H1 (cell line): Measurements from ENCODE around the gene SIPA1L2. TPM values are rescaled to one million over a fixed set of nuclear protein-coding genes. Genes with fewer than 3 reads are reported as not detected.

Experiments used
- JUND ChIP-seq: IDR thresholded peaks from 2 replicates; pipeline ENCODE4 v1.6.1; 2011; ENCODE audit warnings: mild to moderate bottlenecking, improper control_type of control experiment, low read length
- POU5F1 ChIP-seq: IDR thresholded peaks from 2 replicates; pipeline ENCODE4 v1.6.1; 2011; ENCODE audit warnings: low read depth, mild to moderate bottlenecking, low read length, moderate library complexity
- RFX5 ChIP-seq: IDR thresholded peaks from 2 replicates; pipeline ENCODE4 v1.6.1; 2011; ENCODE audit warnings: low read depth, low read length, improper control_type of control experiment, borderline replicate concordance
- RNF2 ChIP-seq: fragments of 200-900, 300-1000 bp; sonication (generic); IDR thresholded peaks from 2 replicates; pipeline ENCODE4 v1.7.1; 2016; ENCODE audit warnings: borderline replicate concordance, low read depth, mild to moderate bottlenecking, antibody characterized with exemption, low read length; ENCODE audit not compliant: poor library complexity, severe bottlenecking; ENCODE audit errors: missing control alignments
- polyA plus RNA-seq, 7 experiments: library from polyadenylated mRNA; depleted of rRNA in 3 of 7; stranded (reverse) in 5 of 7; unstranded in 2 of 7; fragments of >200 nt in 5 of 7; fragments of 200-250 nt in 2 of 7; gene quantifications; 1 replicate in 5 of 7; 2 replicates in 1 of 7; 4 replicates in 1 of 7; pipeline versions ENCODE4 v1.2.1 to v1.2.3, GENCODE V29; 2011 to 2013; ENCODE audit warnings: missing spikeins in 2 of 7, mixed read lengths in 2 of 7
- total RNA-seq: library from RNA; stranded (reverse); fragmentation: NEBNext Ultra II Directional; extraction: Animal tissue kit (Norgen Biotek cat#: 25700); gene quantifications from 2 replicates; pipeline ENCODE4 v1.2.1, GENCODE V29; 2021
- TF ChIP-seq, protein P1 (sequence below): fragments of 300-600 bp; sonication (generic); IDR thresholded peaks from 2 replicates; pipeline ENCODE4 v1.7.1; 2012; ENCODE audit warnings: low read length, moderate library complexity, mild to moderate bottlenecking, inconsistent platforms; ENCODE audit not compliant: insufficient replicate concordance
- TF ChIP-seq, protein P2 (sequence below): IDR thresholded peaks from 2 replicates; pipeline ENCODE4 v1.6.1; 2012; ENCODE audit warnings: low read length, inconsistent platforms

Gene SIPA1L2
- total and polyA plus RNA-seq, 2 of the 8 experiments (the other 6 are each of a cell fraction or from before 2014, with no cell fraction given): 7.7 to 13.2 TPM

DNA sequence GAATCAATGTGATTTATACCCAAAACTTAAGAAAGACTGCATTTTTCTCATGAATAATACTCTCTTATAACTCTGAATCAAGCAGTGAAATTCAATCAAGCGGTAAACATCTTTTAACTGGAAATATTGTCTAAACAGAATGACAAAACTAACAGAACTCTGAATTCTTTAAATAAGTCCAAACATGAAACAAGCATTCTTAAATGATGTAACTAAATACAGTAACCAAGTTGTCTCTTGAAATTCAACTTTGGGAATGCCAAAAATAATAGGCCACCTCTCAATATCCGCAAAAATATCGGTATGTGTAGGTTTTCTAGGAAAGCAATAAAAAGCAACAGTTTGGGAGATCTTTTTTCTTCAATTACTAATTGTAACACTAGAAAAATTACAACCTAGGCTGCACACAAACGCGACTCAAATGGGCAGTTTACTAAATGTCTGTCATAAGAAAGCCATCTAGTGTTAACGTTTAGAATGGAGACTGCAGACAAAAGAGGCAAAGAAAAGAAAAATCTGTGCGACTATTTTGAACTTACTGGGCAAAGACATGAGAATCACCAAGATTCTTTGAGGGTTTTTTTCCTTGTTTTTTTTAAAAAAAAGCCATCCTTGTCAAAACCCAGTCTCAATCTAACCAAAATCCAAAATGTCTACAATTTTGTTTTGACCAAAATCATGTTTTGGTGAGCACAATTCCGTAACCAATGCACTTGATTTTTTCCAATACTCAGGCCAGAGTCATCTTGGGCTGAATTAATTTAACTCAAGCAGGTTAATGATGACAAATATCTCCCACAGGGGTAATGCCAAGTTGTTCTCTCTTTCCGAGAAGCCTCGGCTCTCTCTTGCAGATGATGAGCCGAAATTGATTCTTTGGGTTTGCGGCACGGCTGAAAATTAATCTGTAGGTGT is 1.3 kb downstream of the SIPA1L2 start (continued):
- TF ChIP-seq, protein P1, sequence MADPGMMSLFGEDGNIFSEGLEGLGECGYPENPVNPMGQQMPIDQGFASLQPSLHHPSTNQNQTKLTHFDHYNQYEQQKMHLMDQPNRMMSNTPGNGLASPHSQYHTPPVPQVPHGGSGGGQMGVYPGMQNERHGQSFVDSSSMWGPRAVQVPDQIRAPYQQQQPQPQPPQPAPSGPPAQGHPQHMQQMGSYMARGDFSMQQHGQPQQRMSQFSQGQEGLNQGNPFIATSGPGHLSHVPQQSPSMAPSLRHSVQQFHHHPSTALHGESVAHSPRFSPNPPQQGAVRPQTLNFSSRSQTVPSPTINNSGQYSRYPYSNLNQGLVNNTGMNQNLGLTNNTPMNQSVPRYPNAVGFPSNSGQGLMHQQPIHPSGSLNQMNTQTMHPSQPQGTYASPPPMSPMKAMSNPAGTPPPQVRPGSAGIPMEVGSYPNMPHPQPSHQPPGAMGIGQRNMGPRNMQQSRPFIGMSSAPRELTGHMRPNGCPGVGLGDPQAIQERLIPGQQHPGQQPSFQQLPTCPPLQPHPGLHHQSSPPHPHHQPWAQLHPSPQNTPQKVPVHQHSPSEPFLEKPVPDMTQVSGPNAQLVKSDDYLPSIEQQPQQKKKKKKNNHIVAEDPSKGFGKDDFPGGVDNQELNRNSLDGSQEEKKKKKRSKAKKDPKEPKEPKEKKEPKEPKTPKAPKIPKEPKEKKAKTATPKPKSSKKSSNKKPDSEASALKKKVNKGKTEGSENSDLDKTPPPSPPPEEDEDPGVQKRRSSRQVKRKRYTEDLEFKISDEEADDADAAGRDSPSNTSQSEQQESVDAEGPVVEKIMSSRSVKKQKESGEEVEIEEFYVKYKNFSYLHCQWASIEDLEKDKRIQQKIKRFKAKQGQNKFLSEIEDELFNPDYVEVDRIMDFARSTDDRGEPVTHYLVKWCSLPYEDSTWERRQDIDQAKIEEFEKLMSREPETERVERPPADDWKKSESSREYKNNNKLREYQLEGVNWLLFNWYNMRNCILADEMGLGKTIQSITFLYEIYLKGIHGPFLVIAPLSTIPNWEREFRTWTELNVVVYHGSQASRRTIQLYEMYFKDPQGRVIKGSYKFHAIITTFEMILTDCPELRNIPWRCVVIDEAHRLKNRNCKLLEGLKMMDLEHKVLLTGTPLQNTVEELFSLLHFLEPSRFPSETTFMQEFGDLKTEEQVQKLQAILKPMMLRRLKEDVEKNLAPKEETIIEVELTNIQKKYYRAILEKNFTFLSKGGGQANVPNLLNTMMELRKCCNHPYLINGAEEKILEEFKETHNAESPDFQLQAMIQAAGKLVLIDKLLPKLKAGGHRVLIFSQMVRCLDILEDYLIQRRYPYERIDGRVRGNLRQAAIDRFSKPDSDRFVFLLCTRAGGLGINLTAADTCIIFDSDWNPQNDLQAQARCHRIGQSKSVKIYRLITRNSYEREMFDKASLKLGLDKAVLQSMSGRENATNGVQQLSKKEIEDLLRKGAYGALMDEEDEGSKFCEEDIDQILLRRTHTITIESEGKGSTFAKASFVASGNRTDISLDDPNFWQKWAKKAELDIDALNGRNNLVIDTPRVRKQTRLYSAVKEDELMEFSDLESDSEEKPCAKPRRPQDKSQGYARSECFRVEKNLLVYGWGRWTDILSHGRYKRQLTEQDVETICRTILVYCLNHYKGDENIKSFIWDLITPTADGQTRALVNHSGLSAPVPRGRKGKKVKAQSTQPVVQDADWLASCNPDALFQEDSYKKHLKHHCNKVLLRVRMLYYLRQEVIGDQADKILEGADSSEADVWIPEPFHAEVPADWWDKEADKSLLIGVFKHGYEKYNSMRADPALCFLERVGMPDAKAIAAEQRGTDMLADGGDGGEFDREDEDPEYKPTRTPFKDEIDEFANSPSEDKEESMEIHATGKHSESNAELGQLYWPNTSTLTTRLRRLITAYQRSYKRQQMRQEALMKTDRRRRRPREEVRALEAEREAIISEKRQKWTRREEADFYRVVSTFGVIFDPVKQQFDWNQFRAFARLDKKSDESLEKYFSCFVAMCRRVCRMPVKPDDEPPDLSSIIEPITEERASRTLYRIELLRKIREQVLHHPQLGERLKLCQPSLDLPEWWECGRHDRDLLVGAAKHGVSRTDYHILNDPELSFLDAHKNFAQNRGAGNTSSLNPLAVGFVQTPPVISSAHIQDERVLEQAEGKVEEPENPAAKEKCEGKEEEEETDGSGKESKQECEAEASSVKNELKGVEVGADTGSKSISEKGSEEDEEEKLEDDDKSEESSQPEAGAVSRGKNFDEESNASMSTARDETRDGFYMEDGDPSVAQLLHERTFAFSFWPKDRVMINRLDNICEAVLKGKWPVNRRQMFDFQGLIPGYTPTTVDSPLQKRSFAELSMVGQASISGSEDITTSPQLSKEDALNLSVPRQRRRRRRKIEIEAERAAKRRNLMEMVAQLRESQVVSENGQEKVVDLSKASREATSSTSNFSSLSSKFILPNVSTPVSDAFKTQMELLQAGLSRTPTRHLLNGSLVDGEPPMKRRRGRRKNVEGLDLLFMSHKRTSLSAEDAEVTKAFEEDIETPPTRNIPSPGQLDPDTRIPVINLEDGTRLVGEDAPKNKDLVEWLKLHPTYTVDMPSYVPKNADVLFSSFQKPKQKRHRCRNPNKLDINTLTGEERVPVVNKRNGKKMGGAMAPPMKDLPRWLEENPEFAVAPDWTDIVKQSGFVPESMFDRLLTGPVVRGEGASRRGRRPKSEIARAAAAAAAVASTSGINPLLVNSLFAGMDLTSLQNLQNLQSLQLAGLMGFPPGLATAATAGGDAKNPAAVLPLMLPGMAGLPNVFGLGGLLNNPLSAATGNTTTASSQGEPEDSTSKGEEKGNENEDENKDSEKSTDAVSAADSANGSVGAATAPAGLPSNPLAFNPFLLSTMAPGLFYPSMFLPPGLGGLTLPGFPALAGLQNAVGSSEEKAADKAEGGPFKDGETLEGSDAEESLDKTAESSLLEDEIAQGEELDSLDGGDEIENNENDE: no peak
- no peak for TF ChIP-seq RNF2
- TF ChIP-seq RFX5: no peak
- TF ChIP-seq POU5F1: no peak
- no peak for TF ChIP-seq JUND
- TF ChIP-seq, protein P2, sequence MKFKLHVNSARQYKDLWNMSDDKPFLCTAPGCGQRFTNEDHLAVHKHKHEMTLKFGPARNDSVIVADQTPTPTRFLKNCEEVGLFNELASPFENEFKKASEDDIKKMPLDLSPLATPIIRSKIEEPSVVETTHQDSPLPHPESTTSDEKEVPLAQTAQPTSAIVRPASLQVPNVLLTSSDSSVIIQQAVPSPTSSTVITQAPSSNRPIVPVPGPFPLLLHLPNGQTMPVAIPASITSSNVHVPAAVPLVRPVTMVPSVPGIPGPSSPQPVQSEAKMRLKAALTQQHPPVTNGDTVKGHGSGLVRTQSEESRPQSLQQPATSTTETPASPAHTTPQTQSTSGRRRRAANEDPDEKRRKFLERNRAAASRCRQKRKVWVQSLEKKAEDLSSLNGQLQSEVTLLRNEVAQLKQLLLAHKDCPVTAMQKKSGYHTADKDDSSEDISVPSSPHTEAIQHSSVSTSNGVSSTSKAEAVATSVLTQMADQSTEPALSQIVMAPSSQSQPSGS: no peak
